Activated naive CD4-positive, alpha-beta T cell treated with anti-CD3 and anti-CD28 coated beads for 36 hours (primary cell): ENCODE measurements around the gene PLCB2. TPM values are rescaled to one million over a fixed set of nuclear protein-coding genes. Genes with fewer than 3 reads are reported as not detected.

Experiments used
- CTCF ChIA-PET: fragments of 350-600 bp; sonication (Branson Sonifier 250); formaldehyde crosslinking; loops from one replicate; lab custom pipeline; 2021; ENCODE audit warnings: antibody characterized with exemption; lab: Charles Lee
- DNase-seq: peaks from one replicate; pipeline ENCODE4 v3.0.0-alpha.2; 2020
- H3K27ac Mint-ChIP-seq: one replicate; pipeline ENCODE4 v1.8.0; 2021; ENCODE audit warnings: mild to moderate bottlenecking, mixed read lengths
- H3K27me3 Mint-ChIP-seq: one replicate; pipeline ENCODE4 v1.8.0; 2021; ENCODE audit warnings: low read depth, mixed read lengths
- H3K36me3 Mint-ChIP-seq: one replicate; pipeline ENCODE4 v1.8.0; 2021; ENCODE audit warnings: low read depth, mixed read lengths
- H3K4me1 Mint-ChIP-seq: one replicate; pipeline ENCODE4 v1.8.0; 2021; ENCODE audit warnings: low read depth, mixed read lengths
- H3K4me3 Mint-ChIP-seq: one replicate; pipeline ENCODE4 v1.8.0; 2021; ENCODE audit warnings: mild to moderate bottlenecking, moderate library complexity, mixed read lengths
- H3K9me3 Mint-ChIP-seq: one replicate; pipeline ENCODE4 v1.8.0; 2021; ENCODE audit warnings: mixed read lengths
- intact Hi-C: fragments of 100-400 bp; cut with micrococcal nuclease; formaldehyde crosslinking; loops from one replicate; pipeline ENCODE4 v1.15.1; 2023
- total RNA-seq, 2 experiments: library from RNA; stranded (reverse); gene quantifications; one replicate each; pipeline ENCODE4 v1.2.3, GENCODE V29; 2021

The PLCB2 gene
- total RNA-seq, 2 experiments from 2014 or later: 55.0 to 56.7 TPM

DNA sequence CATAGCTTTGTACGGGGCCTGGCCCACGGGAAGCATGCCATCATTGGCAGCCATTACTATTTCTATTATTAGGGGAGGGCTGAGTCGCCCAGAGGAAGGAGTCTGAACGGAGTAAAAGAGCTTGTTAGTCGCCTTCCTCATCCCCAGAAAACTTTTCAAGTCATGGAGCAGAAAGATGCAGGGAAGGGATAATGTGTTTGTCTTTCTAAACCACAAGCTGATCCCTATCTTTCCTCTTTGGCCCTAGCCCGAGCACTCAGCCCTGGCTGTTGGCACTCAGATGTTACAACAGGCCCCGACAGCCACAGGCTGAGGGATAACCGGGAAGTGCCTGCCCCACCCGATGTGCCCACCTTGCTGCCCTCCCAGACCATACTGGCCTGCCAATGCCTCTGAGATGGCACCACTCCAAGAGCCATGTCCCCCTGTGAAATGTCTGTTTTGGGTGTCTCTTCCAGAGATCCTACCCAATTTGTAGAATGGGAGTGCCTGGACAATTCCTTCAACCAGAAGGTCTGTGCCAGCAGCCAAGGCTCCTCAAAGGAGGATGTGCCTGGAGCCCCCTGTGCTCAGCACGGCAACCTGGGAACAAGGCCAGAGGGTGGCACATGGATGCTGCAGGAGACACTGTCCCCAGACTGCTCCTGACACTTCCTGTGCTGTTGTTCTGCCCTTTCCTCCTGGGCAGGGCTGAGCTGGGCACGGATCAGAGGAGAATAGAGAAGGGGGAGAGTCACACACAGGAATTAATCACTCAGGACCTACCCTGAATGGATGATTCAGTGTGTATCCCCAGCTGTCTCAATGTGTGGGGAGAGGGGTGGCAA, 58.0 kb downstream of the PLCB2 start:
- no peak overlapping the region for H3K4me3 Mint-ChIP-seq
- intact Hi-C loops: no loop called here

DNA sequence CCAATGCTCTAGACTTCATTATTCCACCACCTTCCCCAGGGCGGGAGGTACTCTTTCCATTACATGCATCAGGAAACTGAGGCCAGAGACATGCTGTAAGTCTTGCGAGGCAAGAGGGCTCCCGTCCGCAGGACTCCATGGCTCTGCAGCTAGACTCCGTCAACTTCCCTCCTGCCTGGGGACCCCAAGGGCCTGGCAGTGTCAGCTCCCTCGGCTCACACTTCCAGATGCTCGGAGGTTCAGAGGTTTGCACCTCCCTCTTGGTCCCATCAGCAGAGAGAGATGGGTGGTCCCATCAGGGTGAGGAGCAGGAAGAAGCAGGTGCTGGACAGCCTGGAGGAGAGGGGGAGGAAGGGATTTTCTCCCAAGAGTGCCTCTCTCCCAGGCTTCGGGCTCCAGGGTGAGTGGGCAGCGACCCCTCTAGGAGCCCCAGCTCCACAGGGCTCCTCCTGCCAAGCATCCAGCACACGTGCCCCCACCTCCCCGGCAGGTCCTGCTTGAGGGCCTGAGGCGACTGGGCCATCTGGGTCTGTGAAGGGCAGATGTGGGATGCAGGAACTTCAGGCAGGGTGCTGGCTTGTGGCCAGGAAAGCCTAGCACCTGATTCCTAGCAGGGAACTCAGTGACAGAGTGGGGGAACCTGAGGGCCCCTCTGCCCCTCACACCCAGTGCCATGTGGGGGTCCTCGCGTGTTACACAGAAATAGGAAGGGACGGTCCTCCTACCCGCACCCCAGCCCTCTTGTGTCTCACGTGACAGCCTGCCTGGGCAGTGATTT, 59.5 kb downstream of the PLCB2 start:
- no peaks in the 10 kb centered on the region for H3K36me3 Mint-ChIP-seq
- H3K9me3 Mint-ChIP-seq: no peaks in the 10 kb centered on the region
- peaks cover 3% of the 10 kb centered on the region for H3K4me1 Mint-ChIP-seq
- H3K27ac Mint-ChIP-seq: no peak overlapping the region
- DNase-seq: no peak
- peaks cover 9% of the 10 kb centered on the region for H3K27me3 Mint-ChIP-seq
- intact Hi-C loops: no loop called here
- no peak overlapping the region for H3K4me3 Mint-ChIP-seq
- CTCF ChIA-PET: no interaction called here

More for the DNA sequence above, 58.0 kb downstream of the PLCB2 start:
- H3K9me3 Mint-ChIP-seq: no peaks in the 10 kb centered on the region
- no peak for DNase-seq
- H3K4me1 Mint-ChIP-seq: peaks cover 4% of the 10 kb centered on the region
- H3K27ac Mint-ChIP-seq: no peak overlapping the region
- CTCF ChIA-PET: interaction anchor here (0.6 to 1.5 kb wide), 5 partner anchors 24 to 204 kb away, joined by 3 to 4 read pairs (median 4); no protein-coding TSS in a partner anchor
- H3K27me3 Mint-ChIP-seq: peaks cover 21% of the 10 kb centered on the region
- H3K36me3 Mint-ChIP-seq: no peaks in the 10 kb centered on the region

DNA sequence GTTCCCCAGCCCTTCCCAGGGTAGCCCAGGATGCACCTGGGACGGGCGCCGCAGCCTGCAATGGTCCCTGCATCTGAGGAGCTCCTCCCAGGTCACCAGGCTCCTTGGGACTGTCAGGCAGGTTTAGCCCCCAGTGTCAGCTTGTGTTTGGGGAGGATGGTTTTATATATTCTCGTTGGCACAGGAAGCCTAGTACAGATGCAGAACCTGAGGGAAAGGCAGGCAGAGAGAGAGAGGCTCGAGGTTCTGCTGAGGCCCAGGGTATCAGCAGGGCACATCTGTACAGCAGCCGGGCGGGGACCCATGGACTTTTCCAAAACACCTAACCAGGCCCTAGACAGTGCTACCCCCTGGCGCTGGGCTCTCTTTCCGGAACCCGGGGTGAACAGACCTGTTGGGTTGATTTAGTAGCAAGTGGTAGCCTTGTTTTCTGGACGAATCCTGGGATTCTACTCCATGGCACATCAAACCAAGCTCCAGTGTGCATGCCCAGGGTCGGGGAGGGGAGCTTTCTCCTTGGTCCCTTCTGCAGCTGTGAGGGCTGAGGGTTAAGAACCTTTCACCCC, 60.2 kb downstream of the PLCB2 start:
- intact Hi-C loops: no loop called here
- Mint-ChIP-seq H3K27ac (no peak overlapping the region), H3K9me3 (no peaks in the 10 kb centered on the region), H3K4me1 (no peaks in the 10 kb centered on the region), H3K36me3 (no peaks in the 10 kb centered on the region), H3K4me3 (no peak overlapping the region), H3K27me3 (peaks cover 5% of the 10 kb centered on the region)
- no peak for DNase-seq
- CTCF ChIA-PET: interaction anchor here (0.7 to 0.8 kb wide), 3 partner anchors 32 to 73 kb away, joined by 3 to 4 read pairs (median 3); no protein-coding TSS in a partner anchor

DNA sequence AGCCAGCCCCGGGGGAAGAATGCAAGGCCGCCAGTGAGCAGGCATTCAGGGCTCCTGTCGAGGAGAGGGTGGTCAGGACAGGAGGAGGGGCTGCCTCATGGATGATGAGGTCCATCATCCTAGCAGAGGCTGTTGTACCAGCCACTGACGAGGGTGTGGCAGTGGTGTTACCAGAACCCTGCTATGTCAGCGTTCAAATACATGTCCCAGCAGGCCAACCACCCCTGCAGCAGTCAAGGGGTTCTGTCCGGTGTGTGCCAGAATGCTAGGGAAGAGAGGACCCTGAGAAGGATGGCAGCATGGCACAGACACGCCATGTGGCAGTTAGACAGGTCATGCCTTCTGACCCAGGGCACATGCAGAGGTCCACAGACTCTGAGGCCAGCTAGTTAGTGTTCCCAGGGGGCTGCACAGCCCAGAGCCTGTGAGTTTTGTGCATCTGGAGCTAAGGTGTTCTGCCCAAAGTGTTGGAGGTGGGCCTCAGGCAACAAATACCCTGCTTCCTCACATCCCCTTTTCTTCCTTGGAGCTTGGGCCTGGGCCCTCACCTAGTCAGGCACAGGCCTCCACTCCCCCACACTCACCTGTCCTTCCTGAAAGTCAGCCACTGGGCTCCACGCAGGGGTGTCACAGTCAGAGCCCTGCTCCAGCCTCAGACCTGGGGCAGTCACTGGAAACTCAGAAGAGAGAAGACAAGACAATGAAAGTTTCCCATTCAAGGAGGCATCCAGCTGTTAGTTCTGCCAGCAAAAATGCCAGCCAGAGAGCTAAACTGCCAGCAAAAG, 61.0 kb downstream of the PLCB2 start:
- Mint-ChIP-seq H3K4me3 (no peak overlapping the region), H3K9me3 (no peaks in the 10 kb centered on the region), H3K27me3 (peaks cover 3% of the 10 kb centered on the region), H3K27ac (no peak overlapping the region), H3K36me3 (no peaks in the 10 kb centered on the region), H3K4me1 (no peaks in the 10 kb centered on the region)
- CTCF ChIA-PET: interaction anchor here (0.6 to 0.8 kb wide), 4 partner anchors 32 to 459 kb away, joined by 3 to 7 read pairs (median 4); no protein-coding TSS in a partner anchor
- DNase-seq: no peak
- intact Hi-C loops: no loop called here

DNA sequence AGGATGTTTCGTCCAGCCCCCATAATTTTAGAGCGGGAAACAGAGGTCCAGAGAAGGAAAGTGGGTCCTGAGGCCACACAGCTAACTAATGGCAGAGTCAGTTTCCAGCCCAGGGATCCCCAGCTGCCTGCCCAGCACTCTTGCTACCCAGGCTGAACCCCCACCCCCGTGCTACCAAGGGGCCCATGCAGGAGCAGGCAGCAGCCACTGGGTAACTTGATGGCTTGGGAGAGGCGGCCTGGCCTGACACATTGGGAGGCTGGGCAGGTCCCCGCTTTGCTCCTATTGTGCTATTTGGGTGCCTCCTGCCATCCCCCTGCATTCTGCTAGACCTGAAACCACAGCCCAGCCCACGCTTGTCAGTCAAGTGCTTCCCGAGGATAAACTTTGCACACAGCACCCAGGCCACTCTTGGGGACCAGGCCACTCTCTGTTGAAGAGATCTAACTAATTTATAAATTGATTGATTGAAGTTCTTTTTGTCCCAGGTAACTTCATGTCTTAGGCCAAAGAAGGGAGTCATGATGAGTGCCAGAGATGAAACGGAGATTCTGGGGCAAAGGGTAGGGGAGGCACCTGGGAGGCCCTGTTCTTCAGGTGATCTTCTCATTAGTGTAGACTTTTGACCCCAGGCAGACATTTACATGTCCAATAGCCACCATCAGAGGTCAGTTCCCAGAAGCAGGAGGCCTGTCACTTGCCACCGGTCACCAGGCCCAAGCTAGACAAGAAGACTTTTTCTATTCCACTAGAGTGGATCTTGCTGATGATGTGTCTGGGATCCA, 61.9 kb downstream of the PLCB2 start:
- CTCF ChIA-PET: interaction anchor here (0.6 to 1.5 kb wide), 2 partner anchors 29 to 458 kb away, joined by 7 to 10 read pairs; no protein-coding TSS in a partner anchor
- Mint-ChIP-seq H3K4me1 (no peaks in the 10 kb centered on the region), H3K4me3 (no peak overlapping the region), H3K9me3 (no peaks in the 10 kb centered on the region), H3K36me3 (no peaks in the 10 kb centered on the region), H3K27ac (no peak overlapping the region), H3K27me3 (no peaks in the 10 kb centered on the region)
- DNase-seq: no peak
- intact Hi-C loops: no loop called here

DNA sequence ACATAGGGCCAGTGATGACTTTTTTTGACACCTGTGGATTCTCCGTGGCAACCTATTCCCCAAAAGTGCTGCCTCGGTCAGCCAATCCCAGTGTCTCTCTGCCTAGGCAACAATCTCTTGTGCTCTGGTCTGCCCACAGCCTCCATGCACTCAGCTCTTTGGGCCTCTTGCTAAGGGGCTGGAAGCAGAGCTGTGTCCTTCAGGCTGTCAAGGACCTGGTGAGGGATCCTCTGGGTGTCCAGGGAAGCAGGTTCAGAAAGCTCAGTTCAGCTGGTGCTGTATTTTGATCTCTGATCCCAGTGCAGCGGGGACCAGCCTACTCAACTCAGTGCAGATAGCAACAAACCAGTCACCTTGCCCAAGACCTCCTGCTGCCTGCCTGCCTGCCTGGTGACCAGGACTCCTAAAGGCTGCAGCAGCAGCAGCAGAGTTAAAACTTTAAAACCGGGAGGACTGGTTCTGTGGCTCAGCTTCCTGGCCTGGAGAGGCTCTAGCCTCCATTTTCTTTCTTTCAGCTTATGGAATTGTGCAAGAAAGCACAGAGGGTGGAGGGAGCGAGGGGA, 62.7 kb downstream of the PLCB2 start:
- CTCF ChIA-PET: interaction anchor here (1.5 kb wide), 1 partner anchor 29 kb away, joined by 10 read pairs; no protein-coding TSS in a partner anchor
- no peaks in the 10 kb centered on the region for H3K9me3 Mint-ChIP-seq
- intact Hi-C loops: no loop called here
- no peaks in the 10 kb centered on the region for H3K4me1 Mint-ChIP-seq
- H3K4me3 Mint-ChIP-seq: no peak overlapping the region
- H3K27me3 Mint-ChIP-seq: no peaks in the 10 kb centered on the region
- no peak overlapping the region for H3K27ac Mint-ChIP-seq
- DNase-seq: no peak
- no peaks in the 10 kb centered on the region for H3K36me3 Mint-ChIP-seq

DNA sequence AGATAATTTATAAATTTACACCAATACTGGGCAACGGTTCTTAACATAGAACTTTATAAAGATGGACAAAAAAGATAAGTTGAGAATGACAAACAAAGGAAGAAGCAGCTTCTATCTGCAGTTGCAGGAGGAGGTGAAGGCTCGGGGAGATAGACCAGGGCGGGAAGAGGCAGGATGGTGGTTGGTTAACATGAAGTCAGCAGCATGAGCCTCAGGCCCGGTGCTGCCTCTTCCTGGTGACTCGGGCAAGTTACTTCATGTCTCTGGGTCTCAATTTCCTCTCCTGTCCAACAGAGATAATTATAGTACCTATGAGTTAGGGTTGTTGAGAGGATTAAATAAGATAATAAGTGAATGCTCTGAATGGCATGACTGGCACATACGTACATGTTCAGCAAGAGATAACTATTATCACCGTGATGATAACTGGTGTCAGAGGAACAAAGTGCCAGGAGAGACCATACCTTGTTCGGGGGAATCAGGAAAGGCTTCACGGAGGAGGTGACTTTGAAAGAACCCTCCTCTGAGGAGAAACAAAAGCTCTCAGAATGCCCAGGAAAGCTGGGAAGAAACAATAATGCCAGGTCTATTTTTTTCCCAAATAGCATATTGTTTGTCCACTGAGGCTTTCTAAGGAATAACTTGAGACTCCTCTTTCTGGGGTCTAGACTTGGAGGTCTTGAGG, 64.5 kb downstream of the PLCB2 start:
- H3K4me1 Mint-ChIP-seq: peaks cover 7% of the 10 kb centered on the region
- no peak overlapping the region for H3K27ac Mint-ChIP-seq
- DNase-seq: no peak
- no peaks in the 10 kb centered on the region for H3K36me3 Mint-ChIP-seq
- CTCF ChIA-PET: interaction anchor here (0.6 to 0.7 kb wide), 2 partner anchors 26 to 206 kb away, joined by 3 read pairs; no protein-coding TSS in a partner anchor
- peaks cover 7% of the 10 kb centered on the region for H3K27me3 Mint-ChIP-seq
- intact Hi-C loops: no loop called here
- H3K4me3 Mint-ChIP-seq: no peak overlapping the region
- no peaks in the 10 kb centered on the region for H3K9me3 Mint-ChIP-seq

DNA sequence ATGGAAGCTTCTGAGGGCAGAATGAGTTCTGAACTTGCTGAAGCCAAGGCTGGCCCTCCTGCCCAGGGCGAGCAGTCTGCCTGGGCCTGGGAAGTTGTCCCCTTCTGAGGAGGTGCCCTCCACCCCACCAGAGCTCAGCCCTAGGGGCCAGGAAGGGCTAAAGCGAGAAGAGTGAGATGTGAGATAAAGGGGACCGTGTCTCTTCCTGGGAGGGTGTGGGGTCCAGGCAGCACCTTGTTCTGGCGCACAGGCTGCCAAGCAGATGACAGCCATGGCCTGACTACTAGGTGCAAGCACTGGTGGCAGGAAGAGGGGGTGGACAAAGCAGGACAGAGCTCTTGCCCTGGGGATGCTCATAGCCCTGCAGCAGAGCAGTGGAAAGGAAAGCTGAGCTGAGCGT, 65.1 kb downstream of the PLCB2 start:
- intact Hi-C loops: no loop called here
- Mint-ChIP-seq H3K36me3 (no peaks in the 10 kb centered on the region), H3K4me1 (peaks cover 11% of the 10 kb centered on the region), H3K27ac (no peak overlapping the region), H3K9me3 (no peaks in the 10 kb centered on the region), H3K4me3 (no peak overlapping the region), H3K27me3 (peaks cover 14% of the 10 kb centered on the region)
- DNase-seq: no peak
- CTCF ChIA-PET: interaction anchor here (0.6 kb wide), 2 partner anchors 206 to 435 kb away, joined by 3 read pairs; no protein-coding TSS in a partner anchor

DNA sequence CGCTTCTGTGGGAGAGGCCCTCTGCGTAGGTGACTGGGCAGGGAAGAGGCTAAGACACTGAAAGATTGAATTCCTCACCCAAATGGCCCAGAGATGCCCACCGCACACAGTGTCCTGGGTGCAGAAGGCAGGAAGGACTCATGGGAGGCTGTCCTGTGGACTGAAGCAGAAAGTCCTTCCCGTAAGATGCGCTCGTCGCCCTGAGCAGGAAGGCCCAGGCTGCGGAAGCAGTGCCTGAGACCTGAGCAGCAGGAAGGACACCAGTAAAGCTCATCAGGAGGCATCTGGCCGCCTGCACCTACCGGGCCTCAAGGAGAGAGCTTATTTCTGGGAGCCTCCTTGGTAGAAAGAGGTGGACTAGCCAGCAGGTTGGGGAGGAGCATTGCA, 65.5 kb downstream of the PLCB2 start:
- CTCF ChIA-PET: interaction anchor here (0.6 kb wide), 1 partner anchor 436 kb away, joined by 3 read pairs; no protein-coding TSS in a partner anchor
- peaks cover 11% of the 10 kb centered on the region for H3K4me1 Mint-ChIP-seq
- intact Hi-C loops: no loop called here
- no peak overlapping the region for H3K4me3 Mint-ChIP-seq
- no peak for DNase-seq
- no peaks in the 10 kb centered on the region for H3K9me3 Mint-ChIP-seq
- H3K27ac Mint-ChIP-seq: no peak overlapping the region
- H3K27me3 Mint-ChIP-seq: peaks cover 14% of the 10 kb centered on the region
- H3K36me3 Mint-ChIP-seq: no peaks in the 10 kb centered on the region
